ENCODE results near the gene DOCK3.
"Not testable (repeated sequence)": the region's sequence is repeated elsewhere in the genome, so short reads cannot be mapped to it uniquely, and the experiment has no call there.

The DOCK3 gene

GRCh38 chr3:50913260-50913659 is 238.5 kb downstream of the DOCK3 start:
- no peak for DNase-seq

GRCh38 chr3:50922071-50922470 is 247.3 kb downstream of the DOCK3 start:
- DNase-seq, result not testable (repeated sequence)

GRCh38 chr3:50923955-50924354 is 249.2 kb downstream of the DOCK3 start:
- DNase-seq, result no peak

- no peak for DNase-seq
Observed at GRCh38 chr3:50924638-50925037, 249.9 kb downstream of the DOCK3 start.

DNA sequence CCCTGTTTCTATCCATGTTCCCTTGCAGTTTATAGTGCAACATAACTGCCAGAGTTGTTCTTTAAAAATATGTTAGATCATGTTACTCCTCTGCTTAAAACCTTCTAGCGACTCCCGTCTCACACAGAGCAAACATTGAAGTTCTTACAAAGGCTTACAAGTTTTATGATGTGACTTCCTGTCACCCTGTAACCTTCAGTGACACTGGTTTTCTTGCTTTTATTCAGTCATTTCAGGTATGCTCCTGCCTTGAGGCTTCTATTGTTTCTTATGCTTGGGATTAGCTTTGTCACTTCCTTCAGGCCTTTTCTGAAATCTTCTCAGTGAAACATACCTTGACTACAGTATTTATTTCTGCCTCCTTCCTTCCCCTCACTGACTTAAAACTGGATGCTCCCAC is 252.1 kb downstream of the DOCK3 start:
- no peak for DNase-seq

- DNase-seq, result no peak
Observed at GRCh38 chr3:50930371-50931208, 255.9 kb downstream of the DOCK3 start.

DNA sequence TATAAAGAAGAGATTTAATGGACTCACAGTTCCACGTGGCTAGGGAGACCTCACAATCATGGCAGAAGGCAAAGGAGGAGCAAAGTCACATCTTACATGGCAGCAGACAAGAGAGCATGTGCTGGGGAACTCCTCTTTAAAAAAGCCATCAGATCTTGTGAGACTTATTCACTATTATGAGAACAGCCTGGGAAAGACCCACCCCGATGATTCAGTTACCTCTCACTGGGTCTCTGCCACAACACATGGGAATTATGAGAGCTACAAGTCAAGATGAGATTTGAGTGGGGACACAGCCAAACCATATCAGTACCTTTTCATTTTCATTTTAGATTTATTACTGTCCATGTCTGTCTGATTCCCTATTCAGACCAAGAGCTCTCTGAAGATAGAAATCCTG is 258.2 kb downstream of the DOCK3 start:
- not testable (repeated sequence) for DNase-seq

- DNase-seq, result no peak
Observed at GRCh38 chr3:50936389-50936788, 261.7 kb downstream of the DOCK3 start.

DNA sequence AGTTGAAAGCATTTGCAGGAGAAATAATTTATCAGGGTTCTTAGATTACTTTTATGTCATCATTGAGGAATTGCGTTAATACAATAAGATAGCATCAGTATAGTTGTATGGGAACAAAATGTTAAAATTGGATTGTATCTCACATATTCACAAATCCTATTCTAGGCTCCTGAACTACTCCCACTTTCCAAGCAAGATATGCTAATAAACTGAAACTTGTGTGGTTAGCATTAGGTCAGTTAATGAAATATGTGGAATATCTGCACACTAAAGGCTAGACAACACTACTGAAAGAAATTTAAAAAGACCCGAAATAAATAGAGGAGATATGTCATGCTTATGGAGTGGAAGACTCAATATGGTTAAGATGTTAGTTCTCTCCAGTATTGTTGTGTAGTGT is 272.7 kb downstream of the DOCK3 start:
- no peak for DNase-seq

DNA sequence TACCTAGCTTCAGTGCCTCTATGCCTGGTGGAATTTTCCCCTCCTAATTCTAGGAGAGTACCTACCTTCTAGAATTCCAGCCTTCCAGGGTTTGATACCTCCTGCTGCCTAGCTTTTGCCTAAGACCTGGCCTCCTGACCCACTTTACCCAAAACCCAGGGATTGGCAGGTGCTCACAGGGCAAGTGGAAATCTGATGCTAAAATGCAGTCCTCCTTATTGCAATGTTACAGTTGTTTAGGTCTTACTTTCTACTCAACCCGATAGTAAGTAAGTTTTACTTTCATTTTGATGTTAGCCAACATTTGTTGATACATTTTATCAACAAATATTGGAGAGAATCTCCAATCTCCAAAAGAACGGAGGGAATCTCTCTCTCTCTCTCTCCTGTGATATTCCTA is 275.9 kb downstream of the DOCK3 start:
- DNase-seq, result no peak

DNA sequence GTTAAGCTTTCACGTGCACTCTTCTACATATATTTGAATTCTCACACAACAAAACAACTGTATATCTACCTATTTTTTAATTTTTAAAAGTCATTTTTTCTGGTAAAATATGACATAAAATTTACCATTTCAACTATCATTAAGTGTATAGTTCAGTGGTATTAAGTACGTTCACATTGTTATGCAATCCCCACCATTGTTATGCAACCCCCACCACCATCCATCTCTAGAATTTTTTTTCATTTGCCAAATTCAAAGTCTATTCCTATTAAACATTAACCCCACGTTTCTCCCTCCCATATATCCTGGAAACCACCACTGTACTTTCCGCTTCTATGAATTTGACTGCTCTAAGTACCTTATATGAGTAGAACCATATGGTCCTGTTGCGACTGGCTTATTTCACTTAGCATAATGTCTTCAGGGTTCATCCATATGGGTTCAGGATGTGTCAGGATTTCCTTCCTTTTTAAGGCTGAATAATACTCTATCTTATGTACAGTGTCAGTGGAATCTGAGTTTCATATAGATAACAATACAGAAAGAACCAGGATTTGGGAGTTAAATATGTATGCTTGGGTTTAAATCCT is 279.2 kb downstream of the DOCK3 start:
- DNase-seq, result no peak

- no peak for DNase-seq
Observed at GRCh38 chr3:50961386-50961785, 286.7 kb downstream of the DOCK3 start.

DNA sequence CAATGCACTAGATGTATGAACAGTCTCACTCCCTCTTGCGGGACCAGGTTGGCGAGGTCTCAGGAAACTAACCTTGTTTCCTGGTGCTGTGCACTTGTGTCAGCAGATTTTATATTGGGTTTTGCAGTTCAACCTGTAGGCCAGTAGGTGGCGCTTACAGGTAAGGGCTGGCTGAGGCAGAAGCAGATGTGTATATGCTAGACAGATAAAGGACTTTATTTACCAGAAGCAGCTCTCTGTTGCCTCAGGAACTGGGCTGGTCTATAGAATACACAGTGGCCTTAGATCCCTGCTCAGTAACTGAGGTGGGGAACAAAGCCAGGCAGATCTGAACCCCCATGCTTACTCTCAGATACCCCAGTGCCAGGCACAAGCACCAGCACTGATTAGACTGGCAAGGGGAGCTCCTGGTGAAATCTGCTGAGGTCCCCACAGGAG is 296.8 kb downstream of the DOCK3 start:
- DNase-seq, result peak; percentile 20

DNA sequence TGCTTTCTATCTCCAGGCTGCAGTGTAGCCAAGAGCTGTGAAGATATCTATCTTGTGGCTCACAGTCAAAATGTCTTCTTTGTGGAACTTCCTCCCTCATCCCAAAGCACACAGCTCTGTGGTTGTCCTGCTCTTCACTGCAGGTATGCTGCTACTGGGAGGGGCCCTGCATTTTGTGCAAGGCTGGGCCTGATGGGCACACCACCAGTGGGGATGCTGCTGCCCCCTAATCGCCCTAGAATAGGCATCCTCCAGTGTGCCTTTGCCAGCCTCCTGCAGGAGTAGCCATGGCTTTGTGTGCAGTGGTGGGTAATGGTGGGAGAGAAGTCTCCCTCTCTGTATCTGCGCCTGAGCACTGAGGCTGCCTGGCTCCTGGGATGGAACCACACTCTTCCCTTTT is 297.3 kb downstream of the DOCK3 start:
- DNase-seq, result no peak

DNA sequence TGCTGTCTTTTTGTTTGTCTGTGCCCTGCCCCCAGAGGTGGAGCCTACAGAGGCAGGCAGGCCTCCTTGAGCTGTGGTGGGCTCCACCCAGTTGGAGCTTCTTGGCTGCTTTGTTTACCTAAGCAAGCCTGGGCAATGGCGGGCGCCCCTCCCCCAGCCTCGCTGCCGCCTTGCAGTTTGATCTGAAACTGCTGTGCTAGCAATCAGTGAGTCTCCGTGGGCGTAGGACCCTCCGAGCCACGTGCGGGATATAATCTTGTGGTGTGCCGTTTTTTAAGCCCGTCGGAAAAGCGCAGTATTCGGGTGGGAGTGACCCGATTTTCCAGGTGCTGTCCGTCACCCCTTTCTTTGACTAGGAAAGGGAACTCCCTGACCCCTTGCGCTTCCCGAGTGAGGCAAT is 303.9 kb downstream of the DOCK3 start:
- not testable (repeated sequence) for DNase-seq

DNA sequence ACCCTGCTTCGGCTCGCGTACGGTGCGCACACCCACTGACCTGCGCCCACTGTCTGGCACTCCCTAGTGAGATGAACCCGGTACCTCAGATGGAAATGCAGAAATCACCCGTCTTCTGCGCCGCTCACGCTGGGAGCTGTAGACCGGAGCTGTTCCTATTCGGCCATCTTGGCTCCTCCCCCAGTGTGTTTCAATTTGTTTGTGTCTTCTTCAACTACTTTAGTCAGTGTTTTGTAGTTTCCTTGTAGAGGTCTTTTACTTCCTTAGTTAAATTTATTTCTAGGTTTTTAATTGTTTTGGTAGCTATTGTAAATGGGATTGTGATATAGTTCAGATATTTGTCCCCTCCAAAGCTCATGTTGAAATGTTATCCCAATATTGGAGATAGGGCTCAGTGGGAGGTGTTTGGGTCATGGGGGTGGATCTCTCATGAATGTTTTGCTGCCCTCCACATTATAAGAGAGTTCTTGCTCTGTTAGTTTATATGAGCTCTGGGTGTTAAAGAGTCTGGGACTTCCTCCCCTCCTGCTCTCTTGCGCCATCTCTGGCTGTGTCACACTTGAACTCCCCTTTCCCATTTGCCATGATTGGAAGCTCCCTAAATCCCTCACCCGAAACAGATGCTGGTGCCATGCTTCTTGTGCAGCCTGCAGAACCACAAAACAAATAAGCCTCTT is 304.4 kb downstream of the DOCK3 start:
- no peak for DNase-seq

DNA sequence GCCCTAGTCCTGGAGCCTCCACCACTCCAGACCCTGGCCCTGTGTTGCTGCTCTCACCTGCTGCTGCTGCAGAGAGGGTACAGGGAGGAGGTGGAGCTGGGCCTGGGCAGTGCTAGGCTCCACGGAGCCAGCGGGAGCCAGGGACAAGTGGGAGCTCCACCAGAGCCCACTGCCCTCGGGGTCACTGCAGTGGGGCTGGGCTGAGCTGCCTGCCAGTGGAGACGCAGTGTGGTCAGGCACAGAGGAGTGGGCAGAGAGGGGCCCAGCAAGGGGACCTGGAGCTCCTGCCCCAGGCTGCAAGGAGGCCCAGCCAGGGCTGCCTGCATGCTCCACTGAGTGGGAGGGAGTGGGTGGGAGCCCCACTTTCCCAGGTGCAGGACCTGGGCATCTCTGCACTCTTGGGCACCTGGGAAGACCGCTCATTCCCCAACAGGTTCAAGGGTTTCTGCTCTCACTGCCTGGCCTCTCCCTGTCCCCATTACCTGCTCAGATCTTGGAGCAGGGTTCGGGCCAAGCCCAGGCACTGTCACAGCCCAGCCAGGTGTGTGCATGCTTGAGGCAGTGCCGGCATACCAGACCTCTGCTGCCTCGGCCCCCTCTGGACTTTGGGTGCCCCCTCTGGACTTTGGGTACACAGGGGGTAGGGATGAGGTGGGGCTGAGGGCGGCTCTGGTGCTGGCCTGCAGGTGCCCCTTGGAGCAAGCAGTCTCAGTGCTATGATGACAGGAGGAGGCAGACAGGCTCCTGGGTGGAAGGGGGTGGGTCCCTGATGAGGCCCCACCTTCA is 308.0 kb downstream of the DOCK3 start:
- DNase-seq, result no peak

- no peak for DNase-seq
Observed at GRCh38 chr3:50983887-50984286, 309.2 kb downstream of the DOCK3 start.

GRCh38 chr3:50985893-50986292 is 311.2 kb downstream of the DOCK3 start:
- no peak for DNase-seq

GRCh38 chr3:50986726-50987125 is 312.0 kb downstream of the DOCK3 start:
- no peak for DNase-seq

DNA sequence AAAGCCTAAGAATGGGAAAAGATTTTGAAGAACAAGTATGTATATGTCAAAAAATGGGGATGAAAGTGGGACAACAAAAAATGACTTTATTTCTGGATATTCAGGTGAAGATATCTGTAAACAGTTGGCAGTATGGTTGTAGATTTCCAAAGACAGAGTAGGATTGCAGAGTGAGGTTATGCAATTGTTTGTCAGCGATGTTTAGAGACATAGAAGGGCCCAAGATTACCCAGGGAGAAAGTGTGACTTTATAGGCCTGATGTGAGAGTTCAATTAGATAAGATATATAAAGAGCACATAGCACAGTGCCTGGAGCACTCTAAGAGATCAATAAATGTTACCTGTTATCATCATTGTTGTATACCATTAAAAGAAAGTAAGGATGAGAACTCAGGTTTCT is 319.8 kb downstream of the DOCK3 start:
- no peak for DNase-seq

DNA sequence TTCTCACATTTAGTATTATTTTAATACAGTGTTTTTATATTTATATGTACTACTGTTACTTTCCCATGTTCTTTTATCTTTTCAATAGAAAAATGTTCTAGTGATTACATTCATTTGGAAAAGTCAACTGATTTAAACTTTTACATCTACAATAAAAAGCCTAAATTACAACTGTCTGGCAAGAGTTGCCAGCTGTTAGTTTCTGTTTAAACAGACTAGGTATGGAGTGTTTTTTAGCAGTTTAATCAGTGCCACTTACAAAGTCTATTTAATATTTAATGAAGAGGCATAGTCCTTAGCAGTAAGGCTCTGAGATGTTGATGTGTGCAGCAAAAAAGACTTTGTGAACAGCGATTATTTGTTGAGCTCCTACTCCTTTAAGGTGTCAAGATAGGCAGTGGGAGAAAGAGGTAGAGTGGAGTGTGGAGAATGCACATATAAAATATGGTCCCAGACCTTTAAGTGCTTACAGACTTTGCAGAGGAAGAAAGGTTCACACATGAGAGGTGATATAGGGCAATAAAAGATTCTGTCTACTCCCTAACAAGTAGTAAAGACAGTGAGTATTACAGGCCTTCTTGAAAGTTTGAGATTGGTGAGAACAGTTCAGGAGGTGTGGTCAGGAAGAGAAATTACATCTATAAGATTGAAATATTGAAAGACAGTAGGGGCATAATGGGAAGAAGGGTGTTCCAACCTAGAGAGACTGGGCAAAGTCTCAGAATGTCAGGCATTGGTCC is 320.5 kb downstream of the DOCK3 start:
- DNase-seq, result no peak

- no peak for DNase-seq
Observed at GRCh38 chr3:51002495-51002894, 327.8 kb downstream of the DOCK3 start.
